ENCODE data around the gene AANAT. TPM values are rescaled to one million over a fixed set of nuclear protein-coding genes. Genes with fewer than 3 reads are reported as not detected.

The AANAT gene
- total RNA-seq, 1 experiment from 2014 or later, result not detected

- intact Hi-C loops (cut with micrococcal nuclease), result no loop called here
- H3K36me3 ChIP-seq (ENCODE audit: control insufficient read depth in 1 of 2, insufficient read depth in 2 of 2, low read length in 2 of 2), result no peaks in the 10 kb centered on the region; a peak in 1 of 4 replicates
- no peak overlapping the region for H3K27ac ChIP-seq (ENCODE audit: low read depth, low read length)
- no peak overlapping the region for H3K9ac ChIP-seq (ENCODE audit: low read length)
- ChIA-PET RAD21 (ENCODE audit: low non-redundant PET in 1 of 2, low total read pairs in 2 of 2, uncharacterized antibody in 2 of 2, unreplicated experiment in 2 of 2) (interaction anchor here in 1 of 2 experiments (0.6 kb wide), 1 partner anchor 52 kb away, joined by 4 read pairs; no protein-coding TSS in a partner anchor), POLR2A (no interaction called here), CTCF (interaction anchor here (0.7 kb wide), 1 partner anchor 12 kb away, joined by 4 read pairs; no protein-coding TSS in a partner anchor)
- H3K4me3 ChIP-seq (replicated peaks in 1 of 2; ENCODE audit: low read depth in 1 of 2, low read length in 2 of 2), result no peak overlapping the region
- BruUV-seq (replicated peaks), result no TSS peak
- no peak overlapping the region for H2AFZ ChIP-seq (ENCODE audit: low read depth, low read length, poor library complexity, severe bottlenecking)
- H3K4me1 ChIP-seq (ENCODE audit: control insufficient read depth in 1 of 2, insufficient read depth in 2 of 2, low read length in 2 of 2), result peaks cover 0 to 4% of the 10 kb centered on the region in 2 experiments; a peak in 1 of 4 replicates
- ATAC-seq, result no peak
- peaks cover 4% of the 10 kb centered on the region; the same call in 1 of the 2 replicates for H4K20me1 ChIP-seq (ENCODE audit: insufficient read depth)
- no peaks in the 10 kb centered on the region for H3K9me3 ChIP-seq (ENCODE audit: control insufficient read depth in 1 of 2, insufficient read depth in 1 of 2, low read depth in 1 of 2, low read length in 2 of 2)
- peaks cover 88% of the 10 kb centered on the region for H3K79me2 ChIP-seq (ENCODE audit: insufficient read depth, low read length)
- no peak for DNase-seq (ENCODE audit: low read depth, low spot score)
- TF ChIP-seq TCF7L2 (IDR thresholded peaks at IDR 0.05; ENCODE audit: borderline replicate concordance, extremely low read depth, insufficient read depth, insufficient read length), result no peak
- TF ChIP-seq EGR1 (IDR thresholded peaks at IDR 0.05; ENCODE audit: low read depth), result no peak
- TF ChIP-seq EZH2 (IDR thresholded peaks at IDR 0.05), result no peak
- no peak for TF ChIP-seq REST (IDR thresholded peaks at IDR 0.05; ENCODE audit: low read depth)
- no peak for TF ChIP-seq SRF (IDR thresholded peaks at IDR 0.05; ENCODE audit: low read depth)
- TF ChIP-seq MAX (IDR thresholded peaks at IDR 0.05), result no peak
- TF ChIP-seq SIN3A (IDR thresholded peaks at IDR 0.05; ENCODE audit: low read depth), result no peak
- TF ChIP-seq SP1 (IDR thresholded peaks at IDR 0.05; ENCODE audit: low read depth), result no peak
- H3K27me3 ChIP-seq (ENCODE audit: insufficient read depth, low read length), result no peaks in the 10 kb centered on the region
- no peak overlapping the region for H3K4me2 ChIP-seq (ENCODE audit: low read length)
- no peaks in the 10 kb centered on the region for H3K9me2 ChIP-seq (ENCODE audit: insufficient read depth)
Measured at GRCh38 chr17:76422860-76423259, 44.5 kb upstream of the AANAT start.
